Ishikawa (cell line): ENCODE results near the gene GMPPA.

Experiments
- EGR1 ChIP-seq: IDR thresholded peaks from 2 replicates; pipeline ENCODE4 v1.6.1; 2012
- EP300 ChIP-seq: IDR thresholded peaks from 2 replicates; pipeline ENCODE4 v1.6.1; 2012; ENCODE audit warnings: borderline replicate concordance
- MAX ChIP-seq: IDR thresholded peaks from 2 replicates; pipeline ENCODE4 v1.6.1; 2012
- RAD21 ChIP-seq: IDR thresholded peaks from 2 replicates; pipeline ENCODE4 v1.6.1; 2012; ENCODE audit warnings: low read depth
- YY1 ChIP-seq: IDR thresholded peaks from 2 replicates; pipeline ENCODE4 v1.6.1; 2012; ENCODE audit warnings: low read depth

DNA sequence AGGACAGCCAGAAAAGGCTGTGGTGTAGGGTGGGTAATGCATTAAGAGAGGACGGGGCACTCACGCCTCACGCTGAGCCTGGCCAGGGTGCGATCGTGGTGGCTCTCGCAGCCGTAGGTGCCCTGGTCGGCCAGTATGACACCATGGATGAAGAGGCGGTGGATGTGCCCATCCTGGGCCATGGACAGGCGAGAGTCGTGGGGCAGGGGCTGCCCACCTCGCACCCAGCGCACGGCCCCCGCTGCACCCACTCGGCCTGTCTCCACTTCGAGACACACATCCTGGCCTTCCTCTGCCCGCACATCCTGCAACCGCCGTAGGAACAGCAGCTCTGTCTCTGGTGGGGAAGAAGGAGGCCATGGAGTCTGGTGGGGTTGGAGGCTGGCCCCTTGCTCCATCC lies 57.3 kb downstream of the GMPPA start:
- TF ChIP-seq RAD21 (no peak), MAX (no peak), EP300 (no peak), EGR1 (no peak), YY1 (no peak)
